ENCODE measurements around the gene FGF4. TPM values are rescaled to one million over a fixed set of nuclear protein-coding genes. Genes with fewer than 3 reads are reported as not detected.

FGF4 gene
- polyA plus RNA-seq, 1 experiment = not detected

DNA sequence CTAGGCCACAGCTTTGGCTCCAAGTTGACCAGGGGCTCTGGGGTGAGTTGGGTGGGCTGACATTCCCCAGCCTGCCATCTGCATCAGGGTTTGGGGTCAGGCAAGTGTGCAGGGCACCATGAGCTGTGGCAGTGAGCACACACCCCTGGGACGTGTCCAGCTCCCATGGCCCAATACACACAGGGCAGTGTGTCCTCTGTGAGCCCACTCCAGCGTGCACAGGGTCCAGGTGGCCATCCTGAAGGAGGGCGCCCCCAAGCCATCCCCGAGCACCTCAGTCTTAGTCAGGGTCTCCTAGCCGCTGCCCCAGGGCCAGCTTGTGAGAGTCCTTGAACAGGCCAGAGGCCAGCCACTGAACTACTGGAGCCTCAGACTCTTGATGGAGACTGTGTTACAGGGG lies 45.3 kb upstream of the FGF4 start:
- H3K27ac ChIP-seq (ENCODE audit: low read depth, low read length) = no peak overlapping the region
- peaks cover 67% of the 10 kb centered on the region for H3K27me3 ChIP-seq (ENCODE audit: control insufficient read depth, insufficient read depth, low read length)
- TF ChIP-seq, protein P1, sequence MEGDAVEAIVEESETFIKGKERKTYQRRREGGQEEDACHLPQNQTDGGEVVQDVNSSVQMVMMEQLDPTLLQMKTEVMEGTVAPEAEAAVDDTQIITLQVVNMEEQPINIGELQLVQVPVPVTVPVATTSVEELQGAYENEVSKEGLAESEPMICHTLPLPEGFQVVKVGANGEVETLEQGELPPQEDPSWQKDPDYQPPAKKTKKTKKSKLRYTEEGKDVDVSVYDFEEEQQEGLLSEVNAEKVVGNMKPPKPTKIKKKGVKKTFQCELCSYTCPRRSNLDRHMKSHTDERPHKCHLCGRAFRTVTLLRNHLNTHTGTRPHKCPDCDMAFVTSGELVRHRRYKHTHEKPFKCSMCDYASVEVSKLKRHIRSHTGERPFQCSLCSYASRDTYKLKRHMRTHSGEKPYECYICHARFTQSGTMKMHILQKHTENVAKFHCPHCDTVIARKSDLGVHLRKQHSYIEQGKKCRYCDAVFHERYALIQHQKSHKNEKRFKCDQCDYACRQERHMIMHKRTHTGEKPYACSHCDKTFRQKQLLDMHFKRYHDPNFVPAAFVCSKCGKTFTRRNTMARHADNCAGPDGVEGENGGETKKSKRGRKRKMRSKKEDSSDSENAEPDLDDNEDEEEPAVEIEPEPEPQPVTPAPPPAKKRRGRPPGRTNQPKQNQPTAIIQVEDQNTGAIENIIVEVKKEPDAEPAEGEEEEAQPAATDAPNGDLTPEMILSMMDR (IDR thresholded peaks at IDR 0.05; ENCODE audit: low read depth, low read length) = no peak
- H3K9me3 ChIP-seq (ENCODE audit: control insufficient read depth, insufficient read depth, low read length) = no peaks in the 10 kb centered on the region
- no peak for DNase-seq (ENCODE audit: low read depth, low spot score)
- ChIA-PET CTCF (no interaction called here), POLR2A (no interaction called here)
- no peak overlapping the region for H3K4me3 ChIP-seq (ENCODE audit: low read depth, low read length)

DNA sequence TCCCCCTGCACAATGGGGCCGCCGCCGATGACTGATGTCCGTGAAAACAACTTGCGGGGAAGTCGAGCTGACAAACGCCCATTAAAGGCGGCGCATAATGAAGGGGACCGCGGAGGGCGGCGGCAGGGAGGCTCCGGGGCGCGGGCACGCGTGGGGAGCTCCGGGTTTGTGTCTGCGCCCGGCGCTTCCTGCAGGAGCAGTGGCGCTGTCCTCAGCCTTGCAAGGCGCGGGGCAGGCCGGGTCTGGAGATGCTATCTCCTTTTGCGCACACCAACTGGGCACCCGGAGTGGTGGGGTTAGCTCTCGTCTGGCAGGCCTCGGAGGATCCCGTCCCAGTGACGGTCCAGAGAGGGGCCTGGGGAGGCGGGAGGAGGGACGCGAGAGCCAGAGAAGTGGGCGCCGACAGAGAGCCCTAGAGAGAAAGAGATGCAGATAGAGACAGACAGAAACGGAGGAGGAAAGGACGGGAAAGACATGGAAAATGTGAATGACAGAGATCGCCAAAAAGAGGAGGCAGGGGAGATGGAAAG lies 44.5 kb upstream of the FGF4 start:
- no peak for DNase-seq (ENCODE audit: low read depth, low spot score)
- Histone ChIP-seq H3K9me3 (ENCODE audit: control insufficient read depth, insufficient read depth, low read length) (no peaks in the 10 kb centered on the region), H3K27me3 (ENCODE audit: control insufficient read depth, insufficient read depth, low read length) (peaks cover 70% of the 10 kb centered on the region), H3K27ac (ENCODE audit: low read depth, low read length) (no peak overlapping the region), H3K4me3 (ENCODE audit: low read depth, low read length) (no peak overlapping the region)
- ChIA-PET CTCF (no interaction called here), POLR2A (no interaction called here)
- TF ChIP-seq, protein P1 (IDR thresholded peaks at IDR 0.05; ENCODE audit: low read depth, low read length) = no peak

- ChIA-PET POLR2A (no interaction called here), CTCF (no interaction called here)
- TF ChIP-seq, protein P1 (IDR thresholded peaks at IDR 0.05; ENCODE audit: low read depth, low read length) = no peak
- no peak for DNase-seq (ENCODE audit: low read depth, low spot score)
- Histone ChIP-seq H3K27me3 (ENCODE audit: control insufficient read depth, insufficient read depth, low read length) (peaks cover 65% of the 10 kb centered on the region), H3K4me3 (ENCODE audit: low read depth, low read length) (no peak within 1 kb of the TSS), H3K27ac (ENCODE audit: low read depth, low read length) (no peak within 1 kb of the TSS), H3K9me3 (ENCODE audit: control insufficient read depth, insufficient read depth, low read length) (no peaks in the 10 kb centered on the region)
Observed at GRCh38 chr11:69818603-69819441, 43.7 kb upstream of the FGF4 start, which contains the start of gene FGF3. FGF3 (minus strand) TSS chr11:69819416; CDS start chr11:69818933, 483 bp downstream.

DNA sequence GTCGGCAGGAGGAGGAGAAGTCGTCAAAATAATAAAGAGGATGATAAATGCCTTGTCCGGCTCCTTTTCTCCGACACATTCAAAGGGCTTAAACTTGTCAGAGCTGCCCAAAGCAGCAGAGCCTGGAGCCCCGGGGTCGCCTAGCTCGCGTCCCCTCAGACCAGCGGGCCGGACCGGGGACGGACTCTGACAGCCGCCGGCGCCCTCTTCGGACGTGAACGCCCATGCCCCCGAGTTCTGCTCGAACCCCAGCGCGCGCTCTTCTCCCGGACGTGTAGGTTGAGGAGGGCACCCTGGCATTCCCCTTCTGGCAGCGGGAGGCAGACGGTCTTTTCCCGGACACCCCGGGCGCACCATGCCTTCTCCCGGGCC lies 43.1 kb upstream of the FGF4 start:
- ChIA-PET POLR2A (no interaction called here), CTCF (no interaction called here)
- Histone ChIP-seq H3K27me3 (ENCODE audit: control insufficient read depth, insufficient read depth, low read length) (peaks cover 61% of the 10 kb centered on the region), H3K27ac (ENCODE audit: low read depth, low read length) (no peak overlapping the region), H3K4me3 (ENCODE audit: low read depth, low read length) (no peak overlapping the region), H3K9me3 (ENCODE audit: control insufficient read depth, insufficient read depth, low read length) (no peaks in the 10 kb centered on the region)
- no peak for DNase-seq (ENCODE audit: low read depth, low spot score)
- TF ChIP-seq, protein P1 (IDR thresholded peaks at IDR 0.05; ENCODE audit: low read depth, low read length) = no peak
